WTC11 (cell line): ENCODE results near the gene B4GALT6. TPM values are rescaled to one million over a fixed set of nuclear protein-coding genes. Genes with fewer than 3 reads are reported as not detected.

Source experiments
- ATAC-seq: fragments of 200-7000 bp; cut with Tn5 transposase; 2 replicates; pipeline ENCODE4 v1.10.0; 2021; ENCODE audit warnings: mild to moderate bottlenecking, moderate library complexity
- CTCF ChIA-PET: fragments of 300-600 bp; sonication (Branson Sonifier 250); formaldehyde crosslinking; loops from one replicate; lab custom pipeline; 2021; ENCODE audit warnings: antibody characterized with exemption; lab: Charles Lee
- POLR2A ChIA-PET: fragments of 350-600 bp; sonication (Branson Sonifier 250); formaldehyde crosslinking; loops from one replicate; lab custom pipeline; 2021; ENCODE audit warnings: antibody characterized with exemption; lab: Charles Lee
- DNase-seq: peaks from one replicate; pipeline ENCODE4 v3.0.0; 2021; ENCODE audit warnings: low spot score
- H3K27ac Mint-ChIP-seq: 2 replicates; pipeline ENCODE4 v1.8.0; 2021; ENCODE audit warnings: mixed read lengths
- H3K27me3 Mint-ChIP-seq: 2 replicates; pipeline ENCODE4 v1.8.0; 2021; ENCODE audit warnings: low read depth, mild to moderate bottlenecking, moderate library complexity, mixed read lengths
- H3K36me3 Mint-ChIP-seq: 2 replicates; pipeline ENCODE4 v1.8.0; 2021; ENCODE audit warnings: mixed read lengths
- H3K4me1 Mint-ChIP-seq: 2 replicates; pipeline ENCODE4 v1.8.0; 2022; ENCODE audit warnings: mixed read lengths
- H3K4me3 Mint-ChIP-seq: 2 replicates; pipeline ENCODE4 v1.8.0; 2021; ENCODE audit warnings: mild to moderate bottlenecking, moderate library complexity, mixed read lengths
- H3K9me3 Mint-ChIP-seq: 2 replicates; pipeline ENCODE4 v1.8.0; 2021; ENCODE audit warnings: mixed read lengths
- CBFB ChIP-seq: sonication (generic); formaldehyde crosslinking; IDR thresholded peaks from 2 replicates; pipeline ENCODE4 v1.8.1; 2022; ENCODE audit warnings: mild to moderate bottlenecking, low read depth, missing genetic modification reagents
- FOXK1 ChIP-seq: sonication (generic); formaldehyde crosslinking; IDR thresholded peaks from 2 replicates; pipeline ENCODE4 v1.8.0; 2022; ENCODE audit warnings: mild to moderate bottlenecking, moderate library complexity, missing genetic modification reagents
- NFYB ChIP-seq: sonication (generic); formaldehyde crosslinking; conservative IDR thresholded peaks from 2 replicates; pipeline ENCODE4 v1.8.0; 2022; ENCODE audit warnings: low read depth, missing genetic modification reagents
- SMAD3 ChIP-seq: sonication (generic); formaldehyde crosslinking; IDR thresholded peaks from 2 replicates; pipeline ENCODE4 v1.8.0; 2022; ENCODE audit warnings: missing genetic modification reagents, mild to moderate bottlenecking, borderline replicate concordance
- SP1 ChIP-seq: sonication (generic); formaldehyde crosslinking; conservative IDR thresholded peaks from 2 replicates; pipeline ENCODE4 v1.8.1; 2022; ENCODE audit warnings: missing genetic modification reagents
- ZNF396 ChIP-seq: fragments of 250-450 bp; sonication (Bioruptor Pico); IDR thresholded peaks from 2 replicates; pipeline ENCODE4 v1.8.0; 2021; ENCODE audit warnings: mild to moderate bottlenecking, moderate library complexity, borderline replicate concordance
- total RNA-seq: library from RNA; stranded (reverse); gene quantifications from 3 replicates; pipeline ENCODE4 v1.2.3, GENCODE V29; 2021
- TF ChIP-seq, protein P1 (sequence below): sonication (generic); formaldehyde crosslinking; IDR thresholded peaks from 2 replicates; pipeline ENCODE4 v1.8.0; 2023; ENCODE audit warnings: missing genetic modification reagents
- TF ChIP-seq, protein P2 (sequence below): sonication (generic); formaldehyde crosslinking; IDR thresholded peaks from 2 replicates; pipeline ENCODE4 v1.8.1; 2023; ENCODE audit warnings: mild to moderate bottlenecking, missing genetic modification reagents, moderate library complexity
- TF ChIP-seq, protein P3 (sequence below): fragments of 250-450 bp; sonication (Bioruptor Pico); IDR thresholded peaks from 2 replicates; pipeline ENCODE4 v1.9.0; 2021; ENCODE audit warnings: mild to moderate bottlenecking
- TF ChIP-seq, protein P4 (sequence below): sonication (generic); formaldehyde crosslinking; IDR thresholded peaks from 2 replicates; pipeline ENCODE4 v1.8.1; 2022; ENCODE audit warnings: mild to moderate bottlenecking, moderate library complexity, missing genetic modification reagents
- TF ChIP-seq, protein P5 (sequence below): sonication (generic); formaldehyde crosslinking; IDR thresholded peaks from 2 replicates; pipeline ENCODE4 v1.8.1; 2022; ENCODE audit warnings: missing genetic modification reagents, borderline replicate concordance
- TF ChIP-seq, protein P6 (sequence below): fragments of 250-450 bp; sonication (Bioruptor Pico); IDR thresholded peaks from 2 replicates; pipeline ENCODE4 v1.8.0; 2021; ENCODE audit warnings: mild to moderate bottlenecking
- TF ChIP-seq, protein P7 (sequence below): fragments of 200-600 bp; IDR thresholded peaks from 2 replicates; pipeline ENCODE4 v1.8.0; 2022; ENCODE audit warnings: antibody characterized with exemption
- TF ChIP-seq, protein P8 (sequence below): sonication (generic); formaldehyde crosslinking; IDR thresholded peaks from 2 replicates; pipeline ENCODE4 v1.8.0; 2022; ENCODE audit warnings: mild to moderate bottlenecking, missing genetic modification reagents
- TF ChIP-seq, protein P9 (sequence below): fragments of 250-450 bp; sonication (Bioruptor Pico); IDR thresholded peaks from 2 replicates; pipeline ENCODE4 v1.9.0; 2021; ENCODE audit warnings: mild to moderate bottlenecking
- TF ChIP-seq, protein P10 (sequence below): sonication (generic); formaldehyde crosslinking; IDR thresholded peaks from 2 replicates; pipeline ENCODE4 v1.8.1; 2023; ENCODE audit warnings: mild to moderate bottlenecking, missing genetic modification reagents

B4GALT6 gene
- total RNA-seq, 1 experiment from 2014 or later, result 50.6 TPM

DNA sequence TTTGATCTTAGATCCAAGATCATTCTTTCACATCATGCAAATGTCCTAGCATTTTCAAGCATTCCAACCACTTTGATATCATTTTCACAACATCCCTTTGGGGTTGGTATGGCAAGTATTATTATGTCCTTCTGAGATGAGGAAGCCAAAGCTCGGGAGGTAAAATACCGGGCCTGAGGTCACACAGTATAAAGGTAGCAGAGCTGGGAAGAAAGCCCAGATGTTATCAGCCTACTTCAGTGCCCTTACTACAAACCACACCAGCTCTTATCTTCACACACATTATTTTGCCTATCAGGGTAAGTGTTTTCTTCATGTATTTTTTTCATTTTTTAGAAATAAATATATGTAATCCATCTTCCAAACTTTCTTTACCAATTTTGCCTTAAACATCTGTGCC lies 4.2 kb upstream of the B4GALT6 start:
- peaks cover 20% of the 10 kb centered on the region for H3K4me1 Mint-ChIP-seq
- no peaks in the 10 kb centered on the region for H3K36me3 Mint-ChIP-seq
- CTCF ChIA-PET, result no interaction called here

DNA sequence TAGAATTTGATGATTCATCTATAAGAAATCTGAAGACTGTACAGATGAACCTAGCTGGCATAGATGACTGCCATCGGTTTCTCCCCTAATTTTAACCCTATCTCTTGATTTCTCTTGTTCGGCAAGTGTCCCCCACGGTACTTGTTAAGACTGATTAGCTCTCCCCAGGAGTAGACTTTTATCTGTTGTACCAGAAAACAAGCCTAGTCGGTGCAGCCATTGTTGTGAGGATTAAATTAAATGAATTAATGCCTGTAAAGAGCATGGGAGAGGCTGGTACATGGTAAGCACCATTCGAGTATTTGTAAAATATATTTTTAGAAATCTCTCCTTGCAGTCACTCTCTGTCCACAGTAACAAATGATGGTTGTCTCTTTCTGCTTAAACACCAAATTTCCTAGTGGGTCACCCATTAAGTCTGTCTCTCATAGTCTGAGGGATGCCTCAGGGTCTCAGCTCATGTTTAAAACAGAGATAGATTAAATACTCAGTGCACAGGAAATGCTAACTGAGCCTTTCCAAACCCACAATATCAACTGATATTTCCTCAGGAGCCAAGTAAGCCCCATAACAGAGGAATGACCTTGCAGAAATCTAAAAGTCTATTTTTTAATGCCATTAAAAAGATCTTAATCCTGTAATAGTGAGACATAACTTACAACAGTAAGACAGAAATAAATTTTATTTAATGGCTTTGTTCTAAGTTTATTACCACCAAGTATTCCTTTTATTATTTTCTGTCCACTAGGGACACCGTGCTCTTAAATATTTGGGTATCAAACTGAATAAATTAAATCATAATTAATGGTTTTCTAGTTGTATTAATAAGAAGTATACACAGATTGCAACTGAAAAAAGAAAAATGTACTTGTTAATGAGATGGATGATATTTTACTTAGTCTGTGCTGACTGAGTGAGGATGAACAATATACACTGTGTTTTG lies 2.9 kb upstream of the B4GALT6 start:
- no peaks in the 10 kb centered on the region; the same call in 1 of the 2 replicates for H3K27me3 Mint-ChIP-seq
- DNase-seq (no peak), ATAC-seq (no peak)
- no peaks in the 10 kb centered on the region for H3K36me3 Mint-ChIP-seq
- CTCF ChIA-PET, result no interaction called here
- peak overlapping the region; percentile 71; the same call in 1 of the 2 replicates for H3K27ac Mint-ChIP-seq
- H3K4me1 Mint-ChIP-seq, result peaks cover 31% of the 10 kb centered on the region
- POLR2A ChIA-PET, result interaction anchor here (1.1 kb wide), 1 partner anchor 256 kb away, joined by 6 read pairs; no protein-coding TSS in a partner anchor
- H3K4me3 Mint-ChIP-seq, result peak overlapping the region; percentile 77
- no peaks in the 10 kb centered on the region for H3K9me3 Mint-ChIP-seq
- TF ChIP-seq, protein P1, sequence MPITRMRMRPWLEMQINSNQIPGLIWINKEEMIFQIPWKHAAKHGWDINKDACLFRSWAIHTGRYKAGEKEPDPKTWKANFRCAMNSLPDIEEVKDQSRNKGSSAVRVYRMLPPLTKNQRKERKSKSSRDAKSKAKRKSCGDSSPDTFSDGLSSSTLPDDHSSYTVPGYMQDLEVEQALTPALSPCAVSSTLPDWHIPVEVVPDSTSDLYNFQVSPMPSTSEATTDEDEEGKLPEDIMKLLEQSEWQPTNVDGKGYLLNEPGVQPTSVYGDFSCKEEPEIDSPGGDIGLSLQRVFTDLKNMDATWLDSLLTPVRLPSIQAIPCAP (CRISPR knock-in tag), result no peak
- TF ChIP-seq, protein P2, sequence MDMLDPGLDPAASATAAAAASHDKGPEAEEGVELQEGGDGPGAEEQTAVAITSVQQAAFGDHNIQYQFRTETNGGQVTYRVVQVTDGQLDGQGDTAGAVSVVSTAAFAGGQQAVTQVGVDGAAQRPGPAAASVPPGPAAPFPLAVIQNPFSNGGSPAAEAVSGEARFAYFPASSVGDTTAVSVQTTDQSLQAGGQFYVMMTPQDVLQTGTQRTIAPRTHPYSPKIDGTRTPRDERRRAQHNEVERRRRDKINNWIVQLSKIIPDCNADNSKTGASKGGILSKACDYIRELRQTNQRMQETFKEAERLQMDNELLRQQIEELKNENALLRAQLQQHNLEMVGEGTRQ (CRISPR knock-in tag), result no peak
- TF ChIP-seq SP1 (CRISPR knock-in tag) (no peak), NFYB (CRISPR knock-in tag) (no peak), SMAD3 (CRISPR knock-in tag) (no peak), FOXK1 (no peak), ZNF396 (no peak)
- TF ChIP-seq, protein P3, sequence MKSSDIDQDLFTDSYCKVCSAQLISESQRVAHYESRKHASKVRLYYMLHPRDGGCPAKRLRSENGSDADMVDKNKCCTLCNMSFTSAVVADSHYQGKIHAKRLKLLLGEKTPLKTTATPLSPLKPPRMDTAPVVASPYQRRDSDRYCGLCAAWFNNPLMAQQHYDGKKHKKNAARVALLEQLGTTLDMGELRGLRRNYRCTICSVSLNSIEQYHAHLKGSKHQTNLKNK (CRISPR knock-in tag), result no peak
- TF ChIP-seq, protein P4, sequence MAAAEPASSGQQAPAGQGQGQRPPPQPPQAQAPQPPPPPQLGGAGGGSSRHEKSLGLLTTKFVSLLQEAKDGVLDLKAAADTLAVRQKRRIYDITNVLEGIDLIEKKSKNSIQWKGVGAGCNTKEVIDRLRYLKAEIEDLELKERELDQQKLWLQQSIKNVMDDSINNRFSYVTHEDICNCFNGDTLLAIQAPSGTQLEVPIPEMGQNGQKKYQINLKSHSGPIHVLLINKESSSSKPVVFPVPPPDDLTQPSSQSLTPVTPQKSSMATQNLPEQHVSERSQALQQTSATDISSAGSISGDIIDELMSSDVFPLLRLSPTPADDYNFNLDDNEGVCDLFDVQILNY (CRISPR knock-in tag), result no peak
- TF ChIP-seq, protein P5, sequence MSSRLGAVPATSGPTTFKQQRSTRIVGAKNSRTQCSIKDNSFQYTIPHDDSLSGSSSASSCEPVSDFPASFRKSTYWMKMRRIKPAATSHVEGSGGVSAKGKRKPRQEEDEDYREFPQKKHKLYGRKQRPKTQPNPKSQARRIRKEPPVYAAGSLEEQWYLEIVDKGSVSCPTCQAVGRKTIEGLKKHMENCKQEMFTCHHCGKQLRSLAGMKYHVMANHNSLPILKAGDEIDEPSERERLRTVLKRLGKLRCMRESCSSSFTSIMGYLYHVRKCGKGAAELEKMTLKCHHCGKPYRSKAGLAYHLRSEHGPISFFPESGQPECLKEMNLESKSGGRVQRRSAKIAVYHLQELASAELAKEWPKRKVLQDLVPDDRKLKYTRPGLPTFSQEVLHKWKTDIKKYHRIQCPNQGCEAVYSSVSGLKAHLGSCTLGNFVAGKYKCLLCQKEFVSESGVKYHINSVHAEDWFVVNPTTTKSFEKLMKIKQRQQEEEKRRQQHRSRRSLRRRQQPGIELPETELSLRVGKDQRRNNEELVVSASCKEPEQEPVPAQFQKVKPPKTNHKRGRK, result no peak
- TF ChIP-seq, protein P6, sequence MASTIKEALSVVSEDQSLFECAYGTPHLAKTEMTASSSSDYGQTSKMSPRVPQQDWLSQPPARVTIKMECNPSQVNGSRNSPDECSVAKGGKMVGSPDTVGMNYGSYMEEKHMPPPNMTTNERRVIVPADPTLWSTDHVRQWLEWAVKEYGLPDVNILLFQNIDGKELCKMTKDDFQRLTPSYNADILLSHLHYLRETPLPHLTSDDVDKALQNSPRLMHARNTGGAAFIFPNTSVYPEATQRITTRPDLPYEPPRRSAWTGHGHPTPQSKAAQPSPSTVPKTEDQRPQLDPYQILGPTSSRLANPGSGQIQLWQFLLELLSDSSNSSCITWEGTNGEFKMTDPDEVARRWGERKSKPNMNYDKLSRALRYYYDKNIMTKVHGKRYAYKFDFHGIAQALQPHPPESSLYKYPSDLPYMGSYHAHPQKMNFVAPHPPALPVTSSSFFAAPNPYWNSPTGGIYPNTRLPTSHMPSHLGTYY, result no peak

More for the DNA sequence above, 4.2 kb upstream of the B4GALT6 start:
- POLR2A ChIA-PET, result no interaction called here
- no peak overlapping the region for H3K27ac Mint-ChIP-seq
- no peaks in the 10 kb centered on the region for H3K9me3 Mint-ChIP-seq
- H3K27me3 Mint-ChIP-seq, result no peaks in the 10 kb centered on the region; the same call in 1 of the 2 replicates
- no peak for ATAC-seq
- no peak for TF ChIP-seq CBFB
- TF ChIP-seq, protein P7, sequence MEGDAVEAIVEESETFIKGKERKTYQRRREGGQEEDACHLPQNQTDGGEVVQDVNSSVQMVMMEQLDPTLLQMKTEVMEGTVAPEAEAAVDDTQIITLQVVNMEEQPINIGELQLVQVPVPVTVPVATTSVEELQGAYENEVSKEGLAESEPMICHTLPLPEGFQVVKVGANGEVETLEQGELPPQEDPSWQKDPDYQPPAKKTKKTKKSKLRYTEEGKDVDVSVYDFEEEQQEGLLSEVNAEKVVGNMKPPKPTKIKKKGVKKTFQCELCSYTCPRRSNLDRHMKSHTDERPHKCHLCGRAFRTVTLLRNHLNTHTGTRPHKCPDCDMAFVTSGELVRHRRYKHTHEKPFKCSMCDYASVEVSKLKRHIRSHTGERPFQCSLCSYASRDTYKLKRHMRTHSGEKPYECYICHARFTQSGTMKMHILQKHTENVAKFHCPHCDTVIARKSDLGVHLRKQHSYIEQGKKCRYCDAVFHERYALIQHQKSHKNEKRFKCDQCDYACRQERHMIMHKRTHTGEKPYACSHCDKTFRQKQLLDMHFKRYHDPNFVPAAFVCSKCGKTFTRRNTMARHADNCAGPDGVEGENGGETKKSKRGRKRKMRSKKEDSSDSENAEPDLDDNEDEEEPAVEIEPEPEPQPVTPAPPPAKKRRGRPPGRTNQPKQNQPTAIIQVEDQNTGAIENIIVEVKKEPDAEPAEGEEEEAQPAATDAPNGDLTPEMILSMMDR, result no peak
- TF ChIP-seq, protein P8, sequence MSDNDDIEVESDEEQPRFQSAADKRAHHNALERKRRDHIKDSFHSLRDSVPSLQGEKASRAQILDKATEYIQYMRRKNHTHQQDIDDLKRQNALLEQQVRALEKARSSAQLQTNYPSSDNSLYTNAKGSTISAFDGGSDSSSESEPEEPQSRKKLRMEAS (CRISPR knock-in tag), result no peak
- TF ChIP-seq, protein P9, sequence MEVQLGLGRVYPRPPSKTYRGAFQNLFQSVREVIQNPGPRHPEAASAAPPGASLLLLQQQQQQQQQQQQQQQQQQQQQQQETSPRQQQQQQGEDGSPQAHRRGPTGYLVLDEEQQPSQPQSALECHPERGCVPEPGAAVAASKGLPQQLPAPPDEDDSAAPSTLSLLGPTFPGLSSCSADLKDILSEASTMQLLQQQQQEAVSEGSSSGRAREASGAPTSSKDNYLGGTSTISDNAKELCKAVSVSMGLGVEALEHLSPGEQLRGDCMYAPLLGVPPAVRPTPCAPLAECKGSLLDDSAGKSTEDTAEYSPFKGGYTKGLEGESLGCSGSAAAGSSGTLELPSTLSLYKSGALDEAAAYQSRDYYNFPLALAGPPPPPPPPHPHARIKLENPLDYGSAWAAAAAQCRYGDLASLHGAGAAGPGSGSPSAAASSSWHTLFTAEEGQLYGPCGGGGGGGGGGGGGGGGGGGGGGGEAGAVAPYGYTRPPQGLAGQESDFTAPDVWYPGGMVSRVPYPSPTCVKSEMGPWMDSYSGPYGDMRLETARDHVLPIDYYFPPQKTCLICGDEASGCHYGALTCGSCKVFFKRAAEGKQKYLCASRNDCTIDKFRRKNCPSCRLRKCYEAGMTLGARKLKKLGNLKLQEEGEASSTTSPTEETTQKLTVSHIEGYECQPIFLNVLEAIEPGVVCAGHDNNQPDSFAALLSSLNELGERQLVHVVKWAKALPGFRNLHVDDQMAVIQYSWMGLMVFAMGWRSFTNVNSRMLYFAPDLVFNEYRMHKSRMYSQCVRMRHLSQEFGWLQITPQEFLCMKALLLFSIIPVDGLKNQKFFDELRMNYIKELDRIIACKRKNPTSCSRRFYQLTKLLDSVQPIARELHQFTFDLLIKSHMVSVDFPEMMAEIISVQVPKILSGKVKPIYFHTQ, result no peak
- TF ChIP-seq, protein P10, sequence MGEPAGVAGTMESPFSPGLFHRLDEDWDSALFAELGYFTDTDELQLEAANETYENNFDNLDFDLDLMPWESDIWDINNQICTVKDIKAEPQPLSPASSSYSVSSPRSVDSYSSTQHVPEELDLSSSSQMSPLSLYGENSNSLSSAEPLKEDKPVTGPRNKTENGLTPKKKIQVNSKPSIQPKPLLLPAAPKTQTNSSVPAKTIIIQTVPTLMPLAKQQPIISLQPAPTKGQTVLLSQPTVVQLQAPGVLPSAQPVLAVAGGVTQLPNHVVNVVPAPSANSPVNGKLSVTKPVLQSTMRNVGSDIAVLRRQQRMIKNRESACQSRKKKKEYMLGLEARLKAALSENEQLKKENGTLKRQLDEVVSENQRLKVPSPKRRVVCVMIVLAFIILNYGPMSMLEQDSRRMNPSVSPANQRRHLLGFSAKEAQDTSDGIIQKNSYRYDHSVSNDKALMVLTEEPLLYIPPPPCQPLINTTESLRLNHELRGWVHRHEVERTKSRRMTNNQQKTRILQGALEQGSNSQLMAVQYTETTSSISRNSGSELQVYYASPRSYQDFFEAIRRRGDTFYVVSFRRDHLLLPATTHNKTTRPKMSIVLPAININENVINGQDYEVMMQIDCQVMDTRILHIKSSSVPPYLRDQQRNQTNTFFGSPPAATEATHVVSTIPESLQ, result no peak
- DNase-seq, result no peak
- H3K4me3 Mint-ChIP-seq, result no peak overlapping the region
